ENCODE measurements around the gene RBM38.
A peak's percentile ranks its signal among the peaks of the same experiment; 100 is the strongest.
"Not testable (repeated sequence)": the region's sequence is repeated elsewhere in the genome, so short reads cannot be mapped to it uniquely, and the experiment has no call there.

The RBM38 gene

GRCh38 chr20:57390604-57391438 is at the start of gene RBM38:
TSS of gene RBM38 (plus strand) at chr20:57391396. CDS start at chr20:57391582, 186 bp downstream.
- peak; percentile 63 for DNase-seq (ENCODE audit: low read depth)

GRCh38 chr20:57341663-57342062 is 49.5 kb upstream of the RBM38 start:
- DNase-seq (ENCODE audit: low read depth) = no peak

- DNase-seq (ENCODE audit: low read depth) = no peak
These were observed 48.4 kb upstream of the RBM38 start for GRCh38 chr20:57342829-57343228.

- peak; percentile 62 for DNase-seq (ENCODE audit: low read depth)
These were observed 44.7 kb upstream of the RBM38 start for GRCh38 chr20:57346477-57346876.

GRCh38 chr20:57347393-57347792 is 43.8 kb upstream of the RBM38 start:
- DNase-seq (ENCODE audit: low read depth) = no peak

GRCh38 chr20:57348200-57348921 is 42.8 kb upstream of the RBM38 start:
- not testable (repeated sequence) for DNase-seq (ENCODE audit: low read depth)

- not testable (repeated sequence) for DNase-seq (ENCODE audit: low read depth)
These were observed 42.1 kb upstream of the RBM38 start for GRCh38 chr20:57348922-57349574.

- no peak for DNase-seq (ENCODE audit: low read depth)
These were observed 41.0 kb upstream of the RBM38 start for GRCh38 chr20:57350081-57350710.

GRCh38 chr20:57350726-57351041 is 40.5 kb upstream of the RBM38 start:
- not testable (repeated sequence) for DNase-seq (ENCODE audit: low read depth)

GRCh38 chr20:57351042-57351783 is 40.0 kb upstream of the RBM38 start, which contains the start of gene RAE1:
TSS of gene RAE1 (plus strand) at chr20:57351255. CDS start at chr20:57354039, 2,784 bp downstream.
- peak; percentile 91 for DNase-seq (ENCODE audit: low read depth)

- DNase-seq (ENCODE audit: low read depth) = no peak
These were observed 38.9 kb upstream of the RBM38 start for GRCh38 chr20:57352305-57352704.

- DNase-seq (ENCODE audit: low read depth) = no peak
These were observed 37.8 kb upstream of the RBM38 start for GRCh38 chr20:57353351-57353750.

GRCh38 chr20:57361517-57361916 is 29.7 kb upstream of the RBM38 start:
- DNase-seq (ENCODE audit: low read depth) = no peak

- DNase-seq (ENCODE audit: low read depth) = no peak
These were observed 26.7 kb upstream of the RBM38 start for GRCh38 chr20:57364451-57364850.

GRCh38 chr20:57369596-57369995 is 21.6 kb upstream of the RBM38 start:
- DNase-seq (ENCODE audit: low read depth) = no peak

GRCh38 chr20:57370316-57370715 is 20.9 kb upstream of the RBM38 start:
- no peak for DNase-seq (ENCODE audit: low read depth)

GRCh38 chr20:57371363-57371762 is 19.8 kb upstream of the RBM38 start:
- no peak for DNase-seq (ENCODE audit: low read depth)

- no peak for DNase-seq (ENCODE audit: low read depth)
These were observed 19.0 kb upstream of the RBM38 start for GRCh38 chr20:57372157-57372556.

GRCh38 chr20:57372581-57373350 is 18.4 kb upstream of the RBM38 start:
- DNase-seq (ENCODE audit: low read depth) = no peak

- no peak for DNase-seq (ENCODE audit: low read depth)
These were observed 16.8 kb upstream of the RBM38 start for GRCh38 chr20:57374343-57374930.
